GM23248 (cell line): ENCODE results near the gene COL6A3. TPM values are rescaled to one million over a fixed set of nuclear protein-coding genes. Genes with fewer than 3 reads are reported as not detected.

ENCODE experiments used
- DNase-seq: peaks from one replicate; pipeline ENCODE4 v3.0.0-alpha.2; 2015
- H2AFZ ChIP-seq: fragments of 200-600 bp; sonication (generic); 2 replicates; pipeline ENCODE4 v1.6.1; 2016; ENCODE audit warnings: antibody characterized with exemption
- H3F3A ChIP-seq: fragments of 200-600 bp; sonication (generic); 2 replicates; pipeline ENCODE4 v1.6.1; 2016; ENCODE audit warnings: mild to moderate bottlenecking, antibody characterized with exemption, mixed run types; ENCODE audit not compliant: insufficient read depth
- H3K27ac ChIP-seq: fragments of 200-600 bp; sonication (generic); 2 replicates; pipeline ENCODE4 v1.5.1; 2016; ENCODE audit warnings: mild to moderate bottlenecking
- H3K27me3 ChIP-seq: fragments of 200-600 bp; sonication (generic); replicated peaks from 2 replicates; pipeline ENCODE4 v1.6.1; 2016; ENCODE audit warnings: mild to moderate bottlenecking; ENCODE audit not compliant: insufficient read depth
- H3K36me3 ChIP-seq: fragments of 200-600 bp; sonication (generic); 2 replicates; pipeline ENCODE4 v1.6.1; 2016; ENCODE audit warnings: low read depth, mild to moderate bottlenecking
- H3K4me1 ChIP-seq: fragments of 200-600 bp; sonication (generic); 2 replicates; pipeline ENCODE4 v1.6.1; 2016; ENCODE audit warnings: mild to moderate bottlenecking; ENCODE audit not compliant: insufficient read depth
- H3K4me2 ChIP-seq: fragments of 200-600 bp; sonication (generic); one replicate; pipeline ENCODE4 v1.6.1; 2016; ENCODE audit warnings: mild to moderate bottlenecking; ENCODE audit not compliant: unreplicated experiment
- H3K4me3 ChIP-seq: fragments of 200-600 bp; sonication (generic); 2 replicates; pipeline ENCODE4 v1.5.1; 2016; ENCODE audit warnings: mild to moderate bottlenecking
- H3K79me2 ChIP-seq: fragments of 200-600 bp; sonication (generic); 2 replicates; pipeline ENCODE4 v1.6.1; 2016; ENCODE audit warnings: mild to moderate bottlenecking; ENCODE audit not compliant: insufficient read depth
- H3K9ac ChIP-seq: fragments of 200-600 bp; sonication (generic); 2 replicates; pipeline ENCODE4 v1.6.1; 2016; ENCODE audit warnings: mild to moderate bottlenecking
- H3K9me2 ChIP-seq: fragments of 200-600 bp; sonication (generic); 2 replicates; pipeline ENCODE4 v1.6.1; 2016; ENCODE audit warnings: mixed run types, mild to moderate bottlenecking, moderate library complexity; ENCODE audit not compliant: insufficient read depth
- H3K9me3 ChIP-seq: fragments of 200-600 bp; sonication (generic); one replicate; pipeline ENCODE4 v1.6.1; 2017; ENCODE audit warnings: low read depth
- H4K20me1 ChIP-seq: fragments of 200-600 bp; sonication (generic); 2 replicates; pipeline ENCODE4 v1.6.0; 2016; ENCODE audit not compliant: insufficient read depth
- EZH2 ChIP-seq: fragments of 200-600 bp; sonication (generic); IDR thresholded peaks from 2 replicates; pipeline ENCODE4 v1.6.1; 2018; ENCODE audit warnings: antibody characterized with exemption, mild to moderate bottlenecking; ENCODE audit not compliant: insufficient read depth, poor library complexity, severe bottlenecking
- EZH2phosphoT487 ChIP-seq: fragments of 200-600 bp; sonication (generic); IDR thresholded peaks from 2 replicates; pipeline ENCODE4 v1.6.1; 2018; ENCODE audit warnings: antibody characterized with exemption, moderate library complexity, mild to moderate bottlenecking, low read depth; ENCODE audit not compliant: insufficient read depth
- WGBS, 2 experiments: methylation state at CpG; one replicate each; pipeline ENCODE4 v1.1.6; 2015 to 2017; ENCODE audit warnings: low lambda C conversion rate in 2 of 2, low coverage in 1 of 2; ENCODE audit errors: missing lambda C conversion rate in 2 of 2; 5-methylcytosine and 5-hydroxymethylcytosine counted together
- in situ Hi-C: fragments of 300-500 bp; cut with MboI; formaldehyde crosslinking; loops from 2 replicates; pipeline ENCODE4 v1.15.0; 2020
- polyA plus RNA-seq: library from polyadenylated mRNA; unstranded; fragments of >200 nt; fragmentation: Nextera tagmentation; extraction: Ambion mirVana; gene quantifications from 2 replicates; pipeline ENCODE4 v1.2.1, GENCODE V29; 2016
- total RNA-seq: library from RNA; depleted of rRNA; stranded (reverse); fragments of >200 nt; shearing (Covaris generic); gene quantifications from 2 replicates; pipeline ENCODE4 v1.2.3, GENCODE V29; 2014

The COL6A3 gene
- total and polyA plus RNA-seq, 2 experiments from 2014 or later: 344 to 1,362 TPM

GRCh38 chr2:237408335-237409000 is 5.5 kb downstream of the COL6A3 start:
- Histone ChIP-seq H4K20me1 (peaks cover 4% of the 10 kb centered on the region; the same call in 1 of the 2 replicates), H3K4me1 (peaks cover 64% of the 10 kb centered on the region), H3K4me2 (peak overlapping the region; percentile 99), H3K9ac (peak overlapping the region; percentile 100), H3K4me3 (peak overlapping the region; percentile 67), H2AFZ (no peak overlapping the region), H3K9me3 (no peaks in the 10 kb centered on the region), H3K27ac (peak overlapping the region; percentile 99), H3K9me2 (no peaks in the 10 kb centered on the region), H3F3A (peaks cover 94% of the 10 kb centered on the region), H3K27me3 (no peaks in the 10 kb centered on the region), H3K36me3 (peaks cover 14% of the 10 kb centered on the region; the same call in 1 of the 2 replicates), H3K79me2 (peaks cover 100% of the 10 kb centered on the region)
- DNase-seq: peak; percentile 88
- 4 to 5% methylated on average over 8 of the region's 8 CpGs for WGBS, 2 experiments
- in situ Hi-C loops: no loop called here
- TF ChIP-seq EZH2phosphoT487: no peak
- no peak for TF ChIP-seq EZH2

GRCh38 chr2:237407700-237408099 is 6.3 kb downstream of the COL6A3 start:
- Histone ChIP-seq H4K20me1 (peaks cover 8% of the 10 kb centered on the region; the same call in 1 of the 2 replicates), H3K9ac (peak overlapping the region; percentile 100), H3K27ac (peak overlapping the region; percentile 99), H3K79me2 (peaks cover 100% of the 10 kb centered on the region), H3K4me1 (peaks cover 72% of the 10 kb centered on the region), H3F3A (peaks cover 96% of the 10 kb centered on the region), H3K9me3 (no peaks in the 10 kb centered on the region), H3K27me3 (no peaks in the 10 kb centered on the region), H2AFZ (no peak overlapping the region), H3K4me3 (peak overlapping the region; percentile 67), H3K36me3 (peaks cover 16% of the 10 kb centered on the region), H3K4me2 (peak overlapping the region; percentile 99), H3K9me2 (no peaks in the 10 kb centered on the region)
- WGBS, 2 experiments: 30 to 42% methylated on average over 4 of the region's 4 CpGs
- peak; percentile 46 for DNase-seq
- in situ Hi-C loops: no loop called here
- TF ChIP-seq EZH2 (no peak), EZH2phosphoT487 (no peak)

DNA sequence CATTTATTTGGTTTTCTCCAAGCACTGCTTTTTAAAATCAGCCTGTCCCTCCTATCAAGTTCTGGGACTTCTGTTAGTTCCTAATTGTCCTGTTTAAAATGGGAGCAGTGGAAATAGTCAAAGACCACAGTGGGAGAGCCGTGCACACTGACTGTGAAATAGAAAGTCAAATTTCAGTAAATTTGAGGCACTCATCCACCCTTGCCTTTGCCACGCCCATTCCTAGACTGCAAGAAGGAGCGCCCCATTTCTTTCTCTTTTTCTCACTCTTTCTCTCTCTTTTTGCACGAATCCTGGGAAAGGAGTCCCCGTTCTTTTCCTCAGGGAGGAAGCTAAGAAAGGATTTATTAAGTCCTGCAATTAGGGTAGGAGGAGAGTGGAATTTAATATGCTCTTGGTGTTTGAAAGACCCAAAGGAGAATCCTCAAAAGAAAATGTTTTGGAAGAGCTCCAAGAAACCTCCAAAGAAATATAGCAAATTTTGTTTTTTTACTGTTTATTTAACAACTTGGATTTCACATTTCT is 7.5 kb downstream of the COL6A3 start:
- Histone ChIP-seq H3K4me2 (peak overlapping the region; percentile 99), H3K9me3 (no peaks in the 10 kb centered on the region), H3K4me1 (peaks cover 75% of the 10 kb centered on the region), H3F3A (peaks cover 96% of the 10 kb centered on the region), H4K20me1 (peaks cover 8% of the 10 kb centered on the region; the same call in 1 of the 2 replicates), H3K4me3 (peak overlapping the region; percentile 32; the same call in 1 of the 2 replicates), H3K9ac (peak overlapping the region; percentile 54), H3K27ac (peak overlapping the region; percentile 99), H3K27me3 (no peaks in the 10 kb centered on the region), H3K9me2 (no peaks in the 10 kb centered on the region), H3K36me3 (peaks cover 29% of the 10 kb centered on the region), H3K79me2 (peaks cover 100% of the 10 kb centered on the region), H2AFZ (no peak overlapping the region)
- no peak for TF ChIP-seq EZH2phosphoT487
- TF ChIP-seq EZH2: no peak
- in situ Hi-C loops: no loop called here
- WGBS, 2 experiments: 71 to 81% methylated on average over 5 of the region's 5 CpGs
- no peak for DNase-seq

- TF ChIP-seq EZH2 (no peak), EZH2phosphoT487 (no peak)
- H3F3A ChIP-seq: peaks cover 96% of the 10 kb centered on the region
- H3K9ac ChIP-seq: peak overlapping the region; percentile 54
- peaks cover 8% of the 10 kb centered on the region; the same call in 1 of the 2 replicates for H4K20me1 ChIP-seq
- in situ Hi-C loops: no loop called here
- H3K36me3 ChIP-seq: peaks cover 29% of the 10 kb centered on the region
- H3K4me2 ChIP-seq: peak overlapping the region; percentile 99
- H3K27ac ChIP-seq: peak overlapping the region; percentile 99
- peaks cover 82% of the 10 kb centered on the region for H3K4me1 ChIP-seq
- H3K9me3 ChIP-seq: no peaks in the 10 kb centered on the region
- WGBS, 2 experiments: 10 to 14% methylated on average over 2 of the region's 2 CpGs
- no peak overlapping the region for H2AFZ ChIP-seq
- peak; percentile 61 for DNase-seq
- peaks cover 100% of the 10 kb centered on the region for H3K79me2 ChIP-seq
- peak overlapping the region; percentile 32 for H3K4me3 ChIP-seq
- no peaks in the 10 kb centered on the region for H3K9me2 ChIP-seq
- H3K27me3 ChIP-seq: no peaks in the 10 kb centered on the region
Observed at GRCh38 chr2:237405605-237406004, 8.4 kb downstream of the COL6A3 start.
